Spleen (tissue), 11 donors: ENCODE data around the gene GCK. TPM values are rescaled to one million over a fixed set of nuclear protein-coding genes. Genes with fewer than 3 reads are reported as not detected.

ENCODE experiments used
- DNase-seq: peaks from one replicate; pipeline ENCODE4 v3.0.0-alpha.2; 2020
- H3K27ac ChIP-seq, 8 donors: fragments of 200-600 bp; sonication (generic) in 7 of 8; 1 replicate in 4 of 8; 2 replicates in 4 of 8; pipeline versions ENCODE4 v1.5.0 to v1.8.0; 2016 to 2021; ENCODE audit warnings: inconsistent platforms in 4 of 8, mild to moderate bottlenecking in 4 of 8, moderate library complexity in 1 of 8
- H3K27me3 ChIP-seq, 7 donors: fragments of 200-600 bp; sonication (generic) in 6 of 7; replicated peaks in 1 of 7; 1 replicate in 4 of 7; 2 replicates in 3 of 7; pipeline versions ENCODE4 v1.5.0 to v1.8.0; 2016 to 2021; ENCODE audit warnings: inconsistent platforms in 3 of 7, mild to moderate bottlenecking in 1 of 7
- H3K36me3 ChIP-seq, 6 donors: fragments of 200-600 bp; sonication (generic) in 5 of 6; 1 replicate in 4 of 6; 2 replicates in 2 of 6; pipeline versions ENCODE4 v1.5.0 to v1.8.0; 2016 to 2021; ENCODE audit warnings: inconsistent platforms in 2 of 6
- H3K4me1 ChIP-seq, 6 donors: fragments of 200-600 bp; sonication (generic) in 5 of 6; 1 replicate in 3 of 6; 2 replicates in 3 of 6; pipeline versions ENCODE4 v1.5.0 to v1.8.0; 2016 to 2021; ENCODE audit warnings: inconsistent platforms in 3 of 6
- H3K4me3 ChIP-seq, 8 donors: fragments of 200-600 bp; sonication (generic) in 7 of 8; 1 replicate in 4 of 8; 2 replicates in 4 of 8; pipeline versions ENCODE4 v1.5.0 to v1.8.0; 2016 to 2021; ENCODE audit warnings: inconsistent platforms in 4 of 8, mild to moderate bottlenecking in 4 of 8, moderate library complexity in 2 of 8
- H3K9me3 ChIP-seq, 8 donors: fragments of 200-600 bp; sonication (generic) in 7 of 8; 1 replicate in 4 of 8; 2 replicates in 4 of 8; pipeline versions ENCODE4 v1.5.0 to v1.8.0; 2016 to 2021; ENCODE audit warnings: inconsistent platforms in 4 of 8
- POLR2A ChIP-seq, 3 donors: fragments of 450-650 bp; IDR thresholded peaks; one replicate each; pipeline ENCODE4 v1.5.1; 2017; ENCODE audit warnings: antibody characterized with exemption in 3 of 3, mild to moderate bottlenecking in 1 of 3
- POLR2AphosphoS5 ChIP-seq, 3 donors: sonication (generic); formaldehyde crosslinking; IDR thresholded peaks; one replicate each; pipeline ENCODE4 v1.5.1; 2017; ENCODE audit warnings: antibody characterized with exemption in 3 of 3
- WGBS, 5 donors: extraction: QIAGEN DNeasy Blood & Tissue Kit in 3 of 5; methylation state at CpG; one replicate each; pipeline versions ENCODE4 v1.1.5 to v1.1.7; 2013 to 2018; 5-methylcytosine and 5-hydroxymethylcytosine counted together
- intact Hi-C: fragments of 100-400 bp; cut with DNase I; formaldehyde crosslinking; loops from one replicate; pipeline ENCODE4 v1.15.0; 2023; ENCODE audit warnings: low total_unique reads
- polyA plus RNA-seq, 3 donors: library from polyadenylated mRNA; stranded (reverse); fragments of 200-250 nt; gene quantifications; one replicate each; pipeline ENCODE4 v1.2.1, GENCODE V29; 2013
- total RNA-seq, 7 donors: library from RNA; depleted of rRNA in 3 of 7; stranded (reverse); fragments of >200 nt in 3 of 7; fragmentation: NEBNext Ultra II Directional in 4 of 7; extraction: Animal tissue kit (Norgen Biotek cat#: 25700) in 4 of 7; gene quantifications; one replicate each; pipeline versions ENCODE4 v1.1.0 to v1.2.1, GENCODE V29; 2016 to 2021
- TF ChIP-seq, protein P1 (sequence below), 11 experiments: fragments of 200-600 bp in 7 of 11; fragments of 450-650 bp in 4 of 11; sonication (generic) in 4 of 11; IDR thresholded peaks in 8 of 11; conservative IDR thresholded peaks in 3 of 11; 1 replicate in 7 of 11; 2 replicates in 4 of 11; pipeline versions ENCODE4 v1.4.0 to v1.8.0; 2016 to 2021; ENCODE audit warnings: antibody characterized with exemption in 11 of 11, inconsistent platforms in 4 of 11, mild to moderate bottlenecking in 1 of 11
- donor health status: healthy with polysubstance abuse.
- donor health status: DM: no; HTN: no; CAD: no; lungs with moderate emphysema.
- donor health status: DM: no; HTN: no; CAD: no.
- donor health status: Bipolar disorder and iron deficiency.
- donor health status: healthy.
- donor health status: DM: no; HTN: no; CAD: no.
- donor health status: DM: yes; HTN: yes; CAD: no.

Gene GCK
- total and polyA plus RNA-seq, 10 donors, result 0.29 to 1.7 (median 0.55) TPM; not detected in 3

DNA sequence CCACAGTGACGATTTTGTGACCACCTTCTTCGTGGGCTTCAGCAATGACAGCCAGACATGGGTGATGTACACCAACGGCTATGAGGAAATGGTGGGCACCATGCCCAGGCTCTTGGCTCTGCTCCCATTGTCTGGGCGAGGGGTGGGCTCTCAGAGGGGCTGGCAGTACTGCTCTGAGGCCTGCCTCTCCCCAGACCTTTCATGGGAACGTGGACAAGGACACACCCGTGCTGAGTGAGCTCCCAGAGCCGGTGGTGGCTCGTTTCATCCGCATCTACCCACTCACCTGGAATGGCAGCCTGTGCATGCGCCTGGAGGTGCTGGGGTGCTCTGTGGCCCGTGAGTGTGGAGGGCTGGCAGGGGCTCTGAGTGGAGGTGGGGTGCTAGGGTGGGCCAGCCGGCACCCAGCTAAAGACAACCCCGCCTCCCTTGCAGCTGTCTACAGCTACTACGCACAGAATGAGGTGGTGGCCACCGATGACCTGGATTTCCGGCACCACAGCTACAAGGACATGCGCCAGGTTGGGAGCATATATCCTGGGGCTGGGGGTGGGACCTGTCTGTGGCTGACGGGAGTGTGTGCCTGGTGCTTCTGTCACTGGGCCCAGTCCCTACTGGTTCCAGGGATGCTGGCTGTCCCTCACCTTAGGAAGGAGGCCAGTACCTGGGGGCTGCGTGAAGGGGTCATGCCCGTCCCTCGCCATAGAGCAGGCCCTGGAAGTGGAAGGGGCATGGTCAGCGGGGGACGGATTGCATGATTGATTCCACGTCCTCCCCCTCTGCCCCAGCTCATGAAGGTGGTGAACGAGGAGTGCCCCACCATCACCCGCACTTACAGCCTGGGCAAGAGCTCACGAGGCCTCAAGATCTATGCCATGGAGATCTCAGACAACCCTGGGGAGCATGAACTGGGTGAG lies 78.3 kb downstream of the GCK start:
- DNase-seq, result no peak
- Histone ChIP-seq H3K27ac (no peak overlapping the region), H3K4me3 (no peak overlapping the region), H3K27me3 (no peaks in the 10 kb centered on the region), H3K36me3 (peaks cover 0 to 92% (median 44%) of the 10 kb centered on the region in 6 donors), H3K9me3 (no peaks in the 10 kb centered on the region), H3K4me1 (peaks cover 0 to 13% (median 3%) of the 10 kb centered on the region in 6 donors)
- TF ChIP-seq, protein P1, sequence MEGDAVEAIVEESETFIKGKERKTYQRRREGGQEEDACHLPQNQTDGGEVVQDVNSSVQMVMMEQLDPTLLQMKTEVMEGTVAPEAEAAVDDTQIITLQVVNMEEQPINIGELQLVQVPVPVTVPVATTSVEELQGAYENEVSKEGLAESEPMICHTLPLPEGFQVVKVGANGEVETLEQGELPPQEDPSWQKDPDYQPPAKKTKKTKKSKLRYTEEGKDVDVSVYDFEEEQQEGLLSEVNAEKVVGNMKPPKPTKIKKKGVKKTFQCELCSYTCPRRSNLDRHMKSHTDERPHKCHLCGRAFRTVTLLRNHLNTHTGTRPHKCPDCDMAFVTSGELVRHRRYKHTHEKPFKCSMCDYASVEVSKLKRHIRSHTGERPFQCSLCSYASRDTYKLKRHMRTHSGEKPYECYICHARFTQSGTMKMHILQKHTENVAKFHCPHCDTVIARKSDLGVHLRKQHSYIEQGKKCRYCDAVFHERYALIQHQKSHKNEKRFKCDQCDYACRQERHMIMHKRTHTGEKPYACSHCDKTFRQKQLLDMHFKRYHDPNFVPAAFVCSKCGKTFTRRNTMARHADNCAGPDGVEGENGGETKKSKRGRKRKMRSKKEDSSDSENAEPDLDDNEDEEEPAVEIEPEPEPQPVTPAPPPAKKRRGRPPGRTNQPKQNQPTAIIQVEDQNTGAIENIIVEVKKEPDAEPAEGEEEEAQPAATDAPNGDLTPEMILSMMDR (IDR thresholded peaks at IDR 0.05 in 8 of 11, conservative IDR thresholded peaks at IDR 0.05 in 3 of 11), result no peak
- TF ChIP-seq POLR2AphosphoS5 (IDR thresholded peaks at IDR 0.05) (peak in 1 of 3 donors; percentile 49), POLR2A (IDR thresholded peaks at IDR 0.05) (no peak)
- intact Hi-C loops, result no loop called here
- 73 to 85% (median 78%) methylated on average over 14 to 27 of the region's 27 CpGs for WGBS, 5 donors

DNA sequence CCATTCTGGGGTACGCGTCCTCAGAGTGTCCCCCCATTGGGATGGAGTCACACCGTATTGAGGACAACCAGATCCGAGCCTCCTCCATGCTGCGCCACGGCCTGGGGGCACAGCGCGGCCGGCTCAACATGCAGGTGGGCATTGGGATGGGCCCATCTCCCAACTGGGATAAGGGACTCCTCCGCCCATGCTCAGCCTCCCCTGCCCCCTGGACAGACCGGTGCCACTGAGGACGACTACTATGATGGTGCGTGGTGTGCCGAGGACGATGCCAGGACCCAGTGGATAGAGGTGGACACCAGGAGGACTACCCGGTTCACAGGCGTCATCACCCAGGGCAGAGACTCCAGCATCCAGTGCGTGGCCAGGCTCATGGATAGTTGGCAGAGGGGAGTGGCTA lies 79.2 kb downstream of the GCK start:
- intact Hi-C loops, result no loop called here
- H3K27ac ChIP-seq, result no peak overlapping the region
- H3K4me3 ChIP-seq, result no peak overlapping the region
- DNase-seq, result no peak
- H3K27me3 ChIP-seq, result peaks cover 0 to 9% (median 0%) of the 10 kb centered on the region in 7 donors
- H3K36me3 ChIP-seq, result peaks cover 0 to 82% (median 37%) of the 10 kb centered on the region in 6 donors
- TF ChIP-seq POLR2A (IDR thresholded peaks at IDR 0.05) (no peak), POLR2AphosphoS5 (IDR thresholded peaks at IDR 0.05) (no peak)
- TF ChIP-seq, protein P1 (IDR thresholded peaks at IDR 0.05 in 8 of 11, conservative IDR thresholded peaks at IDR 0.05 in 3 of 11), result no peak
- H3K9me3 ChIP-seq, result no peaks in the 10 kb centered on the region
- WGBS, 5 donors, result 88 to 97% (median 95%) methylated on average over 8 to 18 of the region's 18 CpGs
- peaks cover under 1 to 23% (median 11%) of the 10 kb centered on the region in 6 donors for H3K4me1 ChIP-seq

DNA sequence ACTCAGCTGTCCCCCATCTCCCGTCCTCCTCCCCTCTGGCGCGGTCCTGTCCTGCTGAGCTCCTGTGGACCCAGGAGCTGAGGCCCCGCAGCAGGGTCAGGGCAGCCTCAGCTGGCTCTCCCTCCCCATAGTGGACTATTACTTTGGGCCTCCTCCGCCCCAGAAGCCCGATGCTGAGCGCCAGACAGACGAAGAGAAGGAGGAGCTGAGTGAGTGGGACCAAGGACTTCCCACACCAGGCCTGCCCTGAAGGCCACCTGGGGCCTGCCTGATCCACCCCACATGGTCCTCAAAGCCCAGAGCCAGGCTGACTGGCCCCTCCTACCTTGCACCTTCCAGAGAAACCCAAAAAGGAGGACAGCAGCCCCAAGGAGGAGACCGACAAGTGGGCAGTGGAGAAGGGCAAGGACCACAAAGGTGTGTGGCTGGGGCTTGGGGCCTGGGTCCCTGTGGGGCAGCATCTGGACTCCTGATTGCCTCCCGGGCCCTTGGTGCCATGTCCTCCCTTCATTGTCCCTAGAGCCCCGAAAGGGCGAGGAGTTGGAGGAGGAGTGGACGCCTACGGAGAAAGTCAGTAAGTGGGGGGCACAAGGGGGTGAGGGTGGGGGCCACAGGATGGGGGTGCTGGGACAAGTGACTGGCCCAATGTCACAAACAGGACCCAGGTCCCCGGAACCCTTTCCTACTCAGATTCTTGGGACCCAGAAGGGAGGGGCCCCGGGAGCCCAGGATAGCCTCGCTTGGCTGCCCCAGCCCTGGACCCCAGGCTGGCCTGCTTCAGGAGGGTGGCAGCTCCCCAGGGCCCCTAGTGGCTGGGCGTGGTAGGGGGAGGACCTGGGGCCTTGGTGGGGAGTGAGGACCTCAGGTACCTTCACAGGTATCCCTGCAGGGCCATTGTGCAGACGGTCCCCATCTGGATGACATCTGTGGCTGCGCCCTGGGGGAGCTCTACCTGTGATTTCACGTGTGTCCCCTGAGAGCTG lies 80.2 kb downstream of the GCK start:
- Histone ChIP-seq H3K27ac (no peak overlapping the region), H3K36me3 (peaks cover 0 to 73% (median 30%) of the 10 kb centered on the region in 6 donors), H3K4me1 (peaks cover 3 to 32% (median 19%) of the 10 kb centered on the region in 6 donors), H3K27me3 (peaks cover 0 to 18% (median 4%) of the 10 kb centered on the region in 7 donors), H3K4me3 (no peak overlapping the region), H3K9me3 (no peaks in the 10 kb centered on the region)
- no peak for DNase-seq
- intact Hi-C loops, result no loop called here
- TF ChIP-seq POLR2A (IDR thresholded peaks at IDR 0.05) (no peak), POLR2AphosphoS5 (IDR thresholded peaks at IDR 0.05) (no peak)
- TF ChIP-seq, protein P1 (IDR thresholded peaks at IDR 0.05 in 8 of 11, conservative IDR thresholded peaks at IDR 0.05 in 3 of 11), result no peak
- 86 to 92% (median 88%) methylated on average over 17 to 21 of the region's 21 CpGs for WGBS, 5 donors
